Stimulated activated CD4-positive, alpha-beta T cell treated with anti-CD3 and anti-CD28 coated beads, Interleukin-12 subunit alpha, Interleukin-12 subunit beta, amount 100 ng/mL, for 48 hours (primary cell): ENCODE measurements around the gene ZNF20.
A peak's percentile ranks its signal among the peaks of the same experiment; 100 is the strongest.
"Not testable (repeated sequence)": the region's sequence is repeated elsewhere in the genome, so short reads cannot be mapped to it uniquely, and the experiment has no call there.

Source experiments
- DNase-seq, 3 donors: peaks; one replicate each; pipeline ENCODE4 v3.0.0-alpha.2; 2020; ENCODE audit warnings: low read depth in 2 of 3, low spot score in 1 of 3

The ZNF20 gene

DNA sequence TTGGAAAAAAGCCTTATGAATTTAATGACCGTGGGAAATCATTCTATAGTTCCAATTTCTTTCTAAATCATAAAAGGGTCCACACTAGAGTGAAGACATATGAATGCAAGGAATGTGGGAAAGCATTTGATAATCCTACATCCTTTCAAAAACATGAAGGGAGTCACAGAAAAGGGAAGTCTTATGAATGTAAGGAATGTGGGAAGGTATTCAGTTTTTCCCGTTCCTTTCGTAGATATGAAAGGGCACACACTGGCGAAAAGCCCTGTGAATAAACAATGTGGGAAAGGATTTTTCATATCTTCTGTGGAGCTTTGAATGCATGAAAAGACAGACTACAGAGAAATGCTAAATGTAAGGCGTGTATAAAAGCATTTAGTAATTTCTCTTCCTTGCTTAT lies 27.0 kb downstream of the ZNF20 start:
- DNase-seq, result no peak

DNA sequence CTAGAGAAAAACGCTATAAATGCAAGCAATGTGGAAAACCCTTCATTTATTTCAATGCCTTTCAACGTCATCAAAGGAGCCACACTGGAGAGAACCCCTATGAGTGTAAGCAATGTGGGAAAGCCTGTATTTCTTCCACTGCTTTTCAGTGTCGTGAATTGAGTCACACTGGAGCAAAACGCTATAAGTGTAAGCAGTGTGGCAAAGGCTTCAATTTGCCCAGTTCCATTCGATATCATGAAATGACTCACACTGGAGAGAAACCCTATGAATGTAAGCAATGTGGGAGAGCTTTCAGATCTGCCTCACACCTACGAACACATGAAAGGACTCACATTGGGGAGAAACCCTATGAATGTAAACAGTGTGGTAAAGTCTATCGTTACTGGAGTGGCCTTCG lies 27.4 kb downstream of the ZNF20 start:
- peak in 2 of 3 donors; percentile 12 to 20 for DNase-seq

DNA sequence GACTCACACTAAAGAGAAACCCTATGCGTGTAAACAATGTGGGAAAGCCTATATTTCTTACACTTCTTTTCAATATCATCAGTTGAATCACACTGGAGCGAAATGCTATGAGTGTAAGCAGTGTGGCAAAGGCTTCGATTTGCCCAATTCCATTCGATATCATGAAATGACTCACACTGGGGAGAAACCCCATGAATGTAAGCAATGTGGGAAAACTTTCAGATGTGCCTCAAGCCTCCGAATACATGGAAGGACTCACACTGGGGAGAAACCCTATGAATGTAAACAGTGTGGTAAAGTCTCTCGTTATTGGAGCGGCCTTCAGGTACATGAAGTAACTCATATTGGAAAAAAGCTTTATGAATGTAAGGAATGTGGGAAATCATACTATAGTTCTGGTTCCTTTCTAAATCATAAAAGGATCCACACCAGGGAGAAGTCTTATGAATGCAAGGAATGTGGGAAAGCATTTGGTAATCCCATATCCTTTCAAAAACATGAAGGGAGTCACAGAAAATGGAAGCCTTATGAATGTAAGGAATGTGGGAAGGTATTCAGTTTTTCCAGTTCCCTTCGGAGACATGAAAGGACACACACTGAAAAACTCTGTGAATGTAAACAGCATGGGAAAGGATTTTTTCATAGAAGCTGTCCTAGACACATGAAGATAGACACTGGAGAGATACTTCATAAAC lies 28.1 kb downstream of the ZNF20 start:
- DNase-seq, result no peak

DNA sequence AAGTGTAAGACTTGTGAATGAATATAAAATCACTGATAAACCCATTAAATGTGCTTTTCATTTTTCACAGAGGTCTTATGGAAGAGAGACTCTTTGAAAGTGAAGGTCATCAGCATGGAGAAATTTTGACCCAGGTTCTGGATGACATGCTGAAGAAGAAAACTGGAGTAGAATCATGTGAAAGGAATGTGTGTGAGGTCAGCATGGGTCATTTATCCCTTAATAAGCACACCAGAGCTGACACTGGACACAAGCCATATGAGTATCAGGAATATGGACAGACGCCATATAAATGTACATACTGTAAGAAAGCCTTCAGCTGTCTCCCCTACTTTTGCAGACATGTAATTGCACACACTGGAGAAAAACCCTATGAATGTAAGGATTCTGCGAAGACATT lies 29.0 kb downstream of the ZNF20 start:
- DNase-seq, result no peak

DNA sequence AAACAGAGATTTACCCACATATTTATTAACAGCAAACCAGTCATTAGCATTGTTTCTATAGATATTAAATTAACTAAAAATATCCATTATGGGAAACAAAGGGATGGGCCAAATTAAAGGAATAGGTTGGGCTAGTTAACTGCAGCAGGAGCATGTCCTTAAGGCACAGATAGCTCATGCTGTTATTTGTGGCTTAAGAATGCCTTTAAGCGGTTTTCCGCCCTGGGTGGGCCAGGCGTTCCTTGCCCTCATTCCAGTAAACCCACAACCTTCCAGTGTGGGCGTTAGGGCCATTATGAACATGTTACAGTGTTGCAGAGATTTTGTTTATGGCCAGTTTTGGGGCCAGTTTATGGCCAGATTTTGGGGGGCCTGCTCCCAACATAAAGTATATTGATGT lies 36.2 kb downstream of the ZNF20 start:
- not testable (repeated sequence) for DNase-seq

DNA sequence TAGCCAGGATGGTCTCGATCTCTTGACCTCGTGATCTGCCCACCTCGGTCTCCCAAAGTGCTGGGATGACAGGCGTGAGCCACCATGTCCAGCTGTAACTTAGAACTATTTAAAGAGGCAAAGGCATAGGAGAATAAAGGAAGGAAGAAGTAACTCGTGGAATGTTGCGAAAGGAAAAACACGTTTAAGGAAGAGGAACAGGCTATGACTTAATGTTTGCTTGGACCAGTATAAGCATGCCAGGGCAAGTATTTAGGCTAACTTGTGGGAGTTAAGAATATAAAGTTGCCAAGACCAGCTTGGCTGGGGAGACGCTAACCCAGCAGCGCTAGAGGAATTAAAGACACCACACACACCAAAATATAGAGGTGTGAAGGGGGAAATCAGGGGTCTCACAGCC lies 42.1 kb downstream of the ZNF20 start:
- DNase-seq, result no peak

DNA sequence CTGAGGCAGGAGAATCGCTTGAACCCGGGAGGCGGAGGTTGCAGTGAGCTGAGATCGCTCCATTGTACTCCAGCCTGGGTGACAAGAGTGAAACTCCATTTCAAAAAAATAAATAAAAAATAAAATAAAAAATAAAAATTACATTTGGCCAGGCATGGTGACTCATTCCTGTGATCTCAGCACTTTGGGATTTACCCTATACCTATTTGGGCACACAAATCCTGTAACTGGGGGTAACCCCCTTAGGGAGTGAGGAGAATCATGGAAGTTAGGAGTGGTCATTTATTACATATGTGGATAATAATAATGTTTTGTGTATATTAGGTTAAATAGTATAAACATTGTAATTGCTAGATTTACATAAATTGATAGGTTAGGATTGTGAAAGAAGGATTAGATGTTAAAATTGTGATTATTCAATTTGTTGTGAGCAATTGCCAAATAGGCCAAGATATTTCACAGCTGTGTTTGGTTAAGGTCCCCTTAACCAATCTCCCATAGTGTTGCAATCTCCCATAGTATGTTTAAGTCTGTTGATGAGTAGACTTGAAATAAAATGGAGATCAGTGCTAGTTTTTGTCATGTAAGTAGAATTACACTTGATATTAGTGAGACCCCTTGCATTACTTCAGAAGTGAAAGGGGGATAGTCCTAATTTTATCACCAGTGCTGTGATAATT lies 44.9 kb downstream of the ZNF20 start:
- DNase-seq, result no peak

DNA sequence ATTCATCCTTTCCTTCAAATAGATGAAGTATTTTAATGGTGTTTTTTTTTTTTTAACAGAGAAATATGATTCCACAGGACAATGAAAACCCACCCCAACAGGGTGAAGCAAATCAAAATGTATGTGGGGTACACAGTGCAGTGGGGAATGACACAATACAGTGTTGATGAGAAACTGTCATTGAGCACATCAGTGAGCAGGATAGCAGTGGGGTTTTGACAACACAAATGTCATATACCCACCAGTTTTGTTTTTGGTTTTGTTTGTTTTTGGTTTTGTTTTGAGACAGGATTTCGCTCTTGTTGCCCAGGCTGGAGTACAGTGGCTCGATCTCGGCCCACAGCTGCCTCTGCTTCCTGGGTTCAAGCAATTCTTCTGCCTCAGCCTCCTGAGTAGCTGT lies 46.4 kb downstream of the ZNF20 start:
- DNase-seq, result no peak

DNA sequence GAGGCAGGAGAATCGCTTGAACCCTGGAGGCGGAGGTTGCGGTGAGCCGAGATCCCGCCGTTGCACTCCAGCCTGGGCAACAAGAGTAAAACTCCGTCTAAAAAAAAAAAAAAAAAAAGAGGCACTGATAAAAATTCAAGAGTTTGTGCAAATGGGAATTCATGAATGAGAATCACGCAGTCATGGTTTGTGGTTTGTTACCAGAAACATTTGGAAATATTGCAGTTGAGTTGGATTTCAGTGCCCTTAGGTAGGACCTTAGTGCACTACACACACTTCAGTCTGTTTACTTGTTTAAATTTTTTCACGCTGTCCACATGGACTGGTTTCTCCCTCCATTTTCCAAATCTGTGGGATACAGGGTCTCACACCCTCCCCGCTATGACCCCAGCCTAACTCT lies 47.2 kb downstream of the ZNF20 start:
- DNase-seq, result no peak

DNA sequence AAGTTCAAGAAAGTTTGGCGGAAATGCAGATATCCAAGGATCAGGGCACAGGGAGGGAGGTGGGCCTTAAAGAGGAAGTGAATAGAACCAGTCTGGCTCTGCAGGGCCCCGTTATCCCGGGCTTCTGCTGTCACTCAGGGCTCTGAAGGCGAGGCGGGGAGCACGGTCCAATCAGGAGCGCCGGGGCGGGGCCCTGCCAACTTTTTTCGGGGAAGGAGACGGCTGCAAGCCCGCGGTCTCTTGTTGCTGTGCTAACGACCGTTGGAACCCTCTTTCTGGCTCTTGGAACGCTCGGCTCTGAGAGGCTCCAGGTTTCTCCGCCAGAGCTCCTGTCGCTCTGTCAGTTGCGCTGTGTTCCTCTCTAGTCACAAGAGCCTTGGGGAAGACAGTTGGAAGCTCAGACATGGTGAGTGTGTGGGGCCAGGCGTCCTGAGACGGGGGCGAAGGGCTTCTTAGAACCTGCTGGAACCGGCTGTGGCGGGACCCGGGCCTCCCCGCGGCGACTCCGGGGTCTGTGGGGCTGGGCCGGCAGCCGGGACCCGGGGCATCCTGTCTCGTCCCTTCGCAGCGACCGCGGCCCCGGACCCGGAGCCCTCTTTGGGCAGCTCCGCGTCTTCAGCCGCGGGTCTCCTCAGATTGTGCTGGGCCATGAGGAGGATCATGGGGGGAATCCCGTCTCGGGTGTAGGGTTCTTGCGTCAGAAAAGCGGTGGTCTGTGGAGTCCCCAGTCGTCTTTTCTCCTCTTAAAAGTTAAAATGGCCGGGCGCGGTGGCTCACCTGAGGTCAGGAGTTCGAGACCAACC lies 47.9 kb downstream of the ZNF20 start:
- peak; percentile 48 to 73 (median 70) for DNase-seq

DNA sequence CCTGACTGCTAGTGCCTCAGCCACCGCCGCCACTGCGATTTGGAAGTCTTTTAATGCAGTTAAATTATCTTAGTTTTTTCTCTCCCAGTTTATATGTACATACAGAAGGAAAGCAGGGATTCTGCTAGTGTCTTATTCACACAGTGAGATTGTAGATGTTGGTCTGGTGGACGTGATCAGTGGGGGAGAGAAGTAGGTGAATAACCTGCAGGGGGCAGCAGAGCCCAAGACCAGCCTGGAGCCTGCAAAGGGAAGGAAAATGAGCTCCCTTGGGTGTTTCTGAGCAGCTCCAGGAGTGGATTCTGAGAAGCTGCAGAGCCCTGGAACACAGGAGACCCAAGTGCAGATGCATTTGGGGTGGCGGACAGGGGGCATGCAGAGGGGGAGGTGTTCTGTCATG lies 49.3 kb downstream of the ZNF20 start:
- peak; percentile 52 to 67 (median 67) for DNase-seq

DNA sequence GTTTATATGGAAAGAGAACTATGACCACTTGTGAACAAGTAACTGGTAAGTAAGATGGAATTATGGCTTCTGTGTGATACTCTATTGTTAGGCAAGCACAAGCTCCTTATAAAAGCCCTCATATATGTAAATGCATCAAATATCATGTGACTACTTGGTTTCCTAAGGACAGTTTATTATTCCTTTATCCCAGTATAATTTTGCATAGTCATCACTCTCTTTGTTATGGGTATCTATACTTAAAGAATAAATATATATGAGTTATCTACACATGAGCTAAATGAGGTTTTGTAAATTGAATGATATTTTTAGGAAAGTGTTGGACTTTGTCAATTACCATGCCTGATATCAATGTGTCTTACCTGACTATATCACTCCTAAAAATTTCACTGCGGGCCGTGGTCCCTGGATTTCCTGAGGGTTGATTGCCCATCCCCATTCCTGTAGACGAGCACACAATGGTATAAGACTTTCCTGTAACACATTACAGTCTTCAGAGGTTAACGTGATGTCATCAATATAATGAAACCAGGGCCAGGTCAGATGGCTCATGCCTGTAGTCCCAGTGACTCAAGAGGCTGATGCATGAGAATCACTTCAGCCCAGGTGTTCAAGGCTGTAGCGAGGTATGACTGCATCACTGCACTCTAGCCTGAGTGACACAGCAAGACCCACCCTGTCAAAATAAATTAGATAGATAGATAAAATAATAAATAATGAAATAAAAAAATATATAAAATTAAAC lies 54.9 kb downstream of the ZNF20 start:
- no peak for DNase-seq

DNA sequence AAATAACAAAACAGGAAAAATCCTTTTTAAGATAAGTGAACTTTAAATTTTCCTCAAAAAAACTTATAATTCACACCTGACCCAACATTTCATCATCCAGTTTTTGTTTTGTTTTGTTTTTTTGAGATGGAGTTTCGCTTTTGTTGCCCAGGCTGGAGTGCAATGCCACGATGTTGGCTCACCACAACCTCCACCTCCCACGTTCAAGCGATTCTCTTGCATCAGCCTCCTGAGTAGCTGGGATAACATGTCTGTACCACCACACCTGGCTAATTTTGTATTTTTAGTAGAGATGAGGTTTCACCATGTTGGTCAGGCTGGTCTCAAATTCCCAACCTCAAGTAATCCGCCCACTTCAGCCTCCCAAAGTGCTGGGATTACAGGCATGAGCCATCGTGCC lies 56.8 kb downstream of the ZNF20 start:
- DNase-seq, result not testable (repeated sequence)
